ENCODE measurements around the gene ARID1B.

Gene ARID1B

GRCh38 chr6:157063176-157063905 is 286.2 kb downstream of the ARID1B start:
- DNase-seq, result peak; percentile 29

- DNase-seq, result no peak
Measured at GRCh38 chr6:157063923-157064322, 286.7 kb downstream of the ARID1B start.

GRCh38 chr6:157064502-157064901 is 287.3 kb downstream of the ARID1B start:
- no peak for DNase-seq

- no peak for DNase-seq
Measured at GRCh38 chr6:157065366-157065765, 288.2 kb downstream of the ARID1B start.

GRCh38 chr6:157066781-157067491 is 289.8 kb downstream of the ARID1B start:
- DNase-seq, result no peak

GRCh38 chr6:157067507-157067906 is 290.3 kb downstream of the ARID1B start:
- no peak for DNase-seq

- DNase-seq, result no peak
Measured at GRCh38 chr6:157068691-157069324, 291.6 kb downstream of the ARID1B start.

GRCh38 chr6:157069585-157069984 is 292.4 kb downstream of the ARID1B start:
- no peak for DNase-seq

GRCh38 chr6:157070403-157071107 is 293.4 kb downstream of the ARID1B start:
- no peak for DNase-seq

- DNase-seq, result no peak
Measured at GRCh38 chr6:157072128-157072527, 294.9 kb downstream of the ARID1B start.

GRCh38 chr6:157073596-157073995 is 296.4 kb downstream of the ARID1B start:
- DNase-seq, result no peak

- no peak for DNase-seq
Measured at GRCh38 chr6:157074969-157075368, 297.8 kb downstream of the ARID1B start.

- no peak for DNase-seq
Measured at GRCh38 chr6:157075549-157076450, 298.6 kb downstream of the ARID1B start.

- DNase-seq, result no peak
Measured at GRCh38 chr6:157076451-157076822, 299.3 kb downstream of the ARID1B start.

GRCh38 chr6:157077251-157077650 is 300.1 kb downstream of the ARID1B start:
- DNase-seq, result no peak

GRCh38 chr6:157078326-157078725 is 301.1 kb downstream of the ARID1B start:
- no peak for DNase-seq

- DNase-seq, result no peak
Measured at GRCh38 chr6:157079277-157079676, 302.1 kb downstream of the ARID1B start.

- DNase-seq, result no peak
Measured at GRCh38 chr6:157079771-157080170, 302.6 kb downstream of the ARID1B start.

GRCh38 chr6:157080986-157081391 is 303.8 kb downstream of the ARID1B start:
- DNase-seq, result no peak

- DNase-seq, result no peak
Measured at GRCh38 chr6:157083343-157083742, 306.2 kb downstream of the ARID1B start.

GRCh38 chr6:157086632-157087031 is 309.5 kb downstream of the ARID1B start:
- no peak for DNase-seq

- DNase-seq, result no peak
Measured at GRCh38 chr6:157087974-157088373, 310.8 kb downstream of the ARID1B start.

Measured in NCI-H1048 (cell line).